GM21390 (cell line): ENCODE results near the gene MICAL3.
"Not testable (repeated sequence)": the region's sequence is repeated elsewhere in the genome, so short reads cannot be mapped to it uniquely, and the experiment has no call there.

Source experiments
- ATAC-seq: cut with Tn5 transposase; IDR thresholded peaks from one replicate; pipeline ENCODE4 v1.9.1; 2021; ENCODE audit not compliant: unreplicated experiment

Gene MICAL3

GRCh38 chr22:18032455-18033101 is 8.2 kb upstream of the MICAL3 start:
- no peak for ATAC-seq

- no peak for ATAC-seq
Observed at GRCh38 chr22:18031695-18032454, 7.5 kb upstream of the MICAL3 start.

GRCh38 chr22:18029686-18030267 is 5.4 kb upstream of the MICAL3 start:
- ATAC-seq, result no peak

- peak; percentile 43 for ATAC-seq
Observed at GRCh38 chr22:18028817-18029527, 4.6 kb upstream of the MICAL3 start.

- not testable (repeated sequence) for ATAC-seq
Observed at GRCh38 chr22:18025898-18026297, 1.5 kb upstream of the MICAL3 start.

- no peak for ATAC-seq
Observed at GRCh38 chr22:18024956-18025720, 777 bp upstream of the MICAL3 start.

- no peak for ATAC-seq
Observed at GRCh38 chr22:18023509-18024275, 669 bp downstream of the MICAL3 start.

GRCh38 chr22:18022876-18023275 is 1.5 kb downstream of the MICAL3 start:
- ATAC-seq, result no peak

- no peak for ATAC-seq
Observed at GRCh38 chr22:18021431-18021830, 2.9 kb downstream of the MICAL3 start.

GRCh38 chr22:18020743-18021142 is 3.6 kb downstream of the MICAL3 start:
- ATAC-seq, result not testable (repeated sequence)

GRCh38 chr22:18013947-18014346 is 10.4 kb downstream of the MICAL3 start:
- ATAC-seq, result no peak

- no peak for ATAC-seq
Observed at GRCh38 chr22:18013436-18013835, 10.9 kb downstream of the MICAL3 start.

GRCh38 chr22:18012531-18012930 is 11.8 kb downstream of the MICAL3 start:
- ATAC-seq, result no peak

- ATAC-seq, result no peak
Observed at GRCh38 chr22:18010266-18010665, 14.1 kb downstream of the MICAL3 start.

- no peak for ATAC-seq
Observed at GRCh38 chr22:18008136-18008535, 16.2 kb downstream of the MICAL3 start.

- ATAC-seq, result no peak
Observed at GRCh38 chr22:18005201-18005926, 19.0 kb downstream of the MICAL3 start.

- ATAC-seq, result not testable (repeated sequence)
Observed at GRCh38 chr22:18001894-18002315, 22.5 kb downstream of the MICAL3 start.

- no peak for ATAC-seq
Observed at GRCh38 chr22:18001040-18001893, 23.1 kb downstream of the MICAL3 start.
